ENCODE measurements around the gene RPS2.

RPS2 gene

DNA sequence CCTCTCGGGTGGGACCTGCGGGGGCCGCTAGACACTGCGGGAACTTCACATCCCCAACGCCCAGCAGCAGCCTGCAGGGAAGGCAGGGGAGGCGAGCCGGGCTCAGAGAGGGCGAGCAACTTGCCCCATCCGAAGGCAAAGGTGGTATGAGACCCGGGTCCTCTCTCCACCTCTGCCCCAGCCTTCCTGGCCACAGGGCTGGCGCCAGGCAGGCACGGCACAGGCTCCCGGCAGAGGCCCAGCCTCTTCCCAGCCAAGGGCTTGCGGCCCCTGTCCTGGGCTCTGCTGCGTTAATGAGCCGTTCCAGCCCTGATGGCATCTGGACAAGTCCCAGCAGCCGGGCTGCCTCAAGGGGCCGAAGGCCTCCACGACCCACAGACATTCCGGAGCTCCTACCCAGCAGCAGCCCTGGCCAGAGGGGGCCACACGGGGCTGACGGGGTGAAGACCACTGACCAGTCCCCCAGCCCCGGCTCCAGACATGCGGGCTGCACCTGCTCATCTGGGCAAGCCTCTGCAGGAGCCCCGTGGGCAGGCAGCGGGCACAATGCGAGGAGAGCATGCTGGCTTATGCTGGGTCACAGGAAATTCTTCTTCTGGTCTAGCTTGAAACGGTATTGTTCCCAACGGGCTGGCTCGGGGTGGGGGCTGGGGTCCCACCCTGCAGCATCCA is 45.2 kb downstream of the RPS2 start:
- no peak for DNase-seq (ENCODE audit: low read depth in 3 of 3)

DNA sequence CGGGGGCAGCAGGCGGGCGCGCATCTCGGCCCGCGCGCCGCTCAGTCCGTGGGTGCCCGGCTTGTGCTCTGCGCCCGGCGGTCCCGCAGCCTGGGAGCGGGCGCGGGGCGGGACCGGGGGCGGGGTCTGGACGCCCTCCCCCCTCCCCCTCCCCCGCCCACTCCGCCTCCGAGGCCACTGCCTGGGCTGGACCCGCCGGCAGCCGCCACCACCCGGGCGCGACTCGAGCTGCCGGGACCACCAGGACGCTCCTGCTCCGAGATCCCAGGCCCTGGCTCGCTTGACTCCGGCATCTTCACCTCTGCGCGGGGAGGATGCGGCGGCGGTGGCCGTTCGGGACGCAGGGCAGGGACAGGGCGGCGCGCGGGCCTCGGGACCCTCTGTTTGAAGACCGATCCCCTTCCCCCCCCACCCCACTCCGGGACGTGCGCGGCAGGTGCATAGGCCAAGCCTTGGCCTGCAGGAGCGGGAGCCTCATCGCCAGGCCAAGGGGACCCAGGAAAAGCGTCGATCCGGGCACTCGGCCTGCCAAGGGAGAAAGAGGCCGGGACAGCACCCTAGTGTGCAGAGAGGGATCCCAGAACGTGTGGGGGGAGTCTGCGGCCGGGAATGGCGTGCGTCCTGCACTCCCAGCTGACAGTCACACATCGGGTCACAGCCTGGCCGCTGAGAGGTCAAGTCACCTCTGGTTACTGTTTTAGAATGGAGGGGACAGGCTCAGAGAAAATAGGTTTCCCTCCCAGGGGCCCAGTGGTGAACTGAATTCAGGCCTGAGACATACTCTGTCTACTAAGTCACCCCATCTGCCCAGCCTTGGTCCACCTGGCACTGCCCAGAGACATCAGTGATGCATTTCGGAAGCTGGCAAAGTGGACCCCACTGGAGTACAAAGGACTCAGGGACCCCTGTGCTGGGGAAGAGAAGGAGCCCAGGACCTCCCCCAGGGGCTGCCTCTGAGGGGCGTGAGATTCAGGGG is 46.0 kb downstream of the RPS2 start, which contains the start of gene HS3ST6:
Gene HS3ST6, minus strand, starts transcription at position 65 of the 976 bp plus-strand sequence. CDS start 92 bp downstream, outside the sequence.
- no peak for DNase-seq (ENCODE audit: low read depth in 3 of 3)

DNA sequence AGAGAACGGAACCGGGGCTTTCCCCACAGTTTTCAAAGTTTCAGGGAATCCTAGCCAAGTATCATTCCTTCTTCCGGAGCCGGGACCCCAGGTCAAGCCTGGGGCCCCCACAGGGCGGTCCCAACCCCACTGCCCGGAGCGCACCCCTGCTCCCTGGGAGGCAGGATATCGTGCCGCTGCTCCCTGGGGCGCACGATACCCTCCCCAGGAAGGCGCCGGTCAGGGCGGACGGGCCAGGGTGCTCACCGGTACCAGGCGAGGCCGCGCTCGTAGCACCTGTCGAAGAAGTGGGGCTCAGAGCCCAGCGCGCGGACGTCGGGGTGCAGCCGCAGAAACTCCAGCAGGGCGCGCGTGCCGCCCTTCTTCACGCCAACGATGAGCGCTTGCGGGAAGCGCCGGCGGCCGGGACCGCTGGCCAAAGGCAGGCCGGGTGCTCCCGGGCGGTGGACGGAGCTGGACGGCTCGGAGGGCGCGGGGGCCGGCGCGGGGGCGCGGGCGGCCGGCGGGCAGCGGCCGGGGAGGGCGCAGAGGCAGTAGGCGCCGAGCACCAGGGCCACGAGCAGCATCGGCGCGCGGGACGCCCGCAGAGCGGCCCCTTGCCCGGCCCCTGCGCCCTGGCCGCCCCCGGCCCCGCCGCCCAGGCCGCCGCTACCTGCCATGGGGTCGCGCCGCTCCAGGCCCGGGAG is 46.8 kb downstream of the RPS2 start:
- DNase-seq (ENCODE audit: low read depth in 3 of 3) = no peak

DNA sequence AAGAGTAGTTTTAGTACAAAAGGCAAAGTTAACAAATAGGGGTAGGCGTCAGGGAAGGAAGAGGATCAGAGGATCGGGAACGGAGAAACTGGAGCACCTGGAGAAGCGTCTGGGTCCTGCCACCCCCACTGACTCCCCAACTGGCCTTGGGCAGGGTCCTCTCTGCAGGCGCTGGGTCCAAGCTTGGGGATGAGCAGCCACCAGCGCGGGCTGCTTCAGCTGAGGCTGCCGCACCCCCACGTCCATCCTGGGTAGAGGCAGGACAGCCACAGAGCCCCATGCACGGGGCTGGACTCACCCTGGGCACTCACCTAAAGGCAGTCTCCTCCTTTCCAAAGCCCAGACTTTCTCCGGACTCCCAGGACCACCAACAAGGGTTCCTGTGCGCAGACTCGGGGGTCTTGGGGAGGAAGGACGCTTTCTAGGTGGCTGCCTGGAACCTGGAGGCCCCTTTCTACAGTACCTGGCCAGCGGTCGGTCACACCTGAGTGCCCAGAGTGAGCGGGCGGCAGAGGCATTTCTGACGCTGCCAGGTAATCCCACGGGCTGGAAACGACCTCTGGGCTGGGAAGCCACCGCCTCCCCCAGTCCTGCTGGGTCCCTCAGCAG is 47.5 kb downstream of the RPS2 start:
- DNase-seq (ENCODE audit: low read depth in 3 of 3) = no peak

DNA sequence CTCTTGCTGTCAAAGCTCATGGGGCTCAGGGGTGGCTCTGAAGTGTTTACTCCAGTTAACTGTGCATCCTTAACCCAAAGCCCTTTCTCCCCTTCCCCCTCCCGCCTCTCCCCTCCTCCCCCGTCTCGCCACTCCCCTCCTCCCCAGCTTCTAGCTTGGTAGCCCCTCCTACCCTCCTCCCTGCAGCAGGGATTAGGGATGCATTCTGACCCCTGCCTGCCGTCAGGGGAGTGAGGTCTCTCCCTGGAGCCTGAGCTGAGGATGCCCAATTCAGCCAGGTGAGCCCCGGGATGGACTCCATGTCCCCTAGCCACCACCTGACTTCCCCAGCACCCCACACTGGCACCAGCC is 48.0 kb downstream of the RPS2 start:
- DNase-seq (ENCODE audit: low read depth in 3 of 3) = no peak

- DNase-seq (ENCODE audit: low read depth in 3 of 3) = no peak
These were observed 48.6 kb downstream of the RPS2 start for GRCh38 chr16:1915732-1916639.

DNA sequence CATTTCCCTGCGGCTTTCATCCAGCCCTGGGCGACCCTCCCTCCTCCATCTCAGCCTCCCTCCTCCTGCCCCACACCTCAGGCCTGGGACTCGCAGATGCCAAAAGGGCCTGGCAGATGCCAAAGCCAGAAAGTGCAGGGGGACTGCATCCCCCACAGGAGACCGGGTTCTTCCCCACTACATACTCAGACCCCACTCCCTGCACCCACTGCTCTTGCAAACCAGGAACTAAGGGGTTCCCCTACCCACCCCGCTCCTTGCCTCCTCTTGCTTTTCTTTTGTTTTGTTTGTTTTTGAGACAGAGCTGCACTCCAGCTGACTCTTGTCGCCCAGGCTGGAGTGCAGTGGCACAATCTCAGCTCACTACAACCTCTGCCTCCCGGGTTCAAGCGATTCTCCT is 49.6 kb downstream of the RPS2 start:
- no peak for DNase-seq (ENCODE audit: low read depth in 3 of 3)

DNA sequence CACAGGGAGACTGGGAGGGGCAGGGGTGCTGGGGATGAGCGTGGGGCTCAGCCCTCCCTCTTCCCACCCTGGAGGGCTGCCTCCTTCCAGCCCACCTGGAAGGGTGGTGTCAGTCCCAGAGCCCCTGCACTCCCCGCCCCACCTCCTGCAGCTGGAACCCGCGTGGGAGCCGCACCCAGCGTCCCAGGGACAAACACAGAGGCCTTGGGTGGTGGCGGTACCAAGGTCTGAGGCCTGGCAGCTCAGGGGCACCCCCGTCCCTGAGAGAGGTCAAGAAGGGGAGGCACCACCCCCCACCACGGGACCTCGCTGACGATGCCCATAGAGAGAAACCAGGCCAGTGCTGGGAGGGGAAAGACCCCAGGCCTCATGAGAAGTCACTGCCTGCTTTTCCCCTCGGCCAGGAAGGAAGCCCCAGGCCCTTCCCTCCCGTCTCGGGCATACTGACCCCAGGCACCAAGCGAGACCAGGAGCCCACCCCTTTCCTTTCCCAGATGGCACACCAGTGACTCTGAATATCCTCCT is 50.5 kb downstream of the RPS2 start:
- DNase-seq (ENCODE audit: low read depth in 3 of 3) = no peak

GRCh38 chr16:1913327-1914083 is 51.1 kb downstream of the RPS2 start:
- no peak for DNase-seq (ENCODE audit: low read depth in 3 of 3)

DNA sequence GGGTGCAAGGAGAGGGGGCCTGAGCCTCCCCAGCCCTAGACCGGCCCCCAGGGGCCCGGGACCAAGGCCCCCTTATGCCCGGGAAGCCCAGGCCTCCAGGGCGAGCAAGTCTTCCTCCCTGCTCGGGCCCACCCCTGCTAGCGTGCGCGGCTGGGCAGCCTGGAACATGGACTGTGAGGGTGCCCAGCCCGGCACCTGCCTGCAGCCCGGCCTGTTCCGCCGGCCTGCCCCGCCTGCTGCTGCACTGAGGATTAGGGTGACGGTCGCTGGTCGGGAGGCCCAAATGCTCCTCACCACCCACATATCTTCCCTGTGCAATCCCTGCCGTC is 52.4 kb downstream of the RPS2 start:
- DNase-seq (ENCODE audit: low read depth in 3 of 3) = no peak

Measured in stimulated activated CD4-positive, alpha-beta T cell treated with anti-CD3 and anti-CD28 coated beads, TNF-alpha, amount 100 ng/mL, for 48 hours (primary cell).